GM20431 (cell line): ENCODE measurements around the gene CCDC33.

Experiments used
- in situ Hi-C: fragments of 300-500 bp; cut with MseI, MboI; formaldehyde crosslinking; loops from one replicate; pipeline ENCODE4 v1.15.0; 2020; ENCODE audit warnings: low sequenced_read_pairs; ENCODE audit not compliant: unreplicated experiment

Gene CCDC33

GRCh38 chr15:74326746-74327145 is 90.6 kb downstream of the CCDC33 start:
- in situ Hi-C loops = loop anchor here (10.0 kb wide), 1 partner anchor 272 kb away; no protein-coding TSS in a partner anchor

- in situ Hi-C loops = loop anchor here (10.0 kb wide), 1 partner anchor 273 kb away; no protein-coding TSS in a partner anchor
These were observed 91.6 kb downstream of the CCDC33 start for GRCh38 chr15:74327756-74328155.

- in situ Hi-C loops = loop anchor here (10.0 kb wide), 1 partner anchor 274 kb away; no protein-coding TSS in a partner anchor
These were observed 92.4 kb downstream of the CCDC33 start for GRCh38 chr15:74328331-74329056.

GRCh38 chr15:74330861-74331408 is 94.8 kb downstream of the CCDC33 start:
- in situ Hi-C loops = no loop called here

- in situ Hi-C loops = no loop called here
These were observed 95.9 kb downstream of the CCDC33 start for GRCh38 chr15:74332011-74332410.

- in situ Hi-C loops = no loop called here
These were observed 96.5 kb downstream of the CCDC33 start for GRCh38 chr15:74332611-74333010.

- in situ Hi-C loops = no loop called here
These were observed 97.0 kb downstream of the CCDC33 start for GRCh38 chr15:74333093-74333492.

GRCh38 chr15:74333662-74334061 is 97.5 kb downstream of the CCDC33 start:
- in situ Hi-C loops = no loop called here

- in situ Hi-C loops = no loop called here
These were observed 98.0 kb downstream of the CCDC33 start for GRCh38 chr15:74334127-74334526.

- in situ Hi-C loops = no loop called here
These were observed 99.3 kb downstream of the CCDC33 start for GRCh38 chr15:74335396-74335795.

- in situ Hi-C loops = no loop called here
These were observed 100.2 kb downstream of the CCDC33 start for GRCh38 chr15:74336061-74337005.

- in situ Hi-C loops = no loop called here
These were observed 101.0 kb downstream of the CCDC33 start for GRCh38 chr15:74337146-74337545.

- in situ Hi-C loops = no loop called here
These were observed 101.6 kb downstream of the CCDC33 start for GRCh38 chr15:74337607-74338211.

GRCh38 chr15:74338676-74339075 is 102.5 kb downstream of the CCDC33 start:
- in situ Hi-C loops = no loop called here

- in situ Hi-C loops = no loop called here
These were observed 103.2 kb downstream of the CCDC33 start for GRCh38 chr15:74339371-74339770.

- in situ Hi-C loops = no loop called here
These were observed 104.0 kb downstream of the CCDC33 start for GRCh38 chr15:74340150-74340549.

GRCh38 chr15:74343127-74343796 is 107.1 kb downstream of the CCDC33 start:
- in situ Hi-C loops = no loop called here

- in situ Hi-C loops = no loop called here
These were observed 107.6 kb downstream of the CCDC33 start for GRCh38 chr15:74343797-74344127.

- in situ Hi-C loops = no loop called here
These were observed 108.9 kb downstream of the CCDC33 start for GRCh38 chr15:74345051-74345450.

- in situ Hi-C loops = no loop called here
These were observed 111.7 kb downstream of the CCDC33 start for GRCh38 chr15:74347757-74348250.
